Trophoblast cell (in vitro differentiated cells and primary cell): ENCODE data around the gene TENT5C.

Source experiments
- DNase-seq, 2 donors: peaks; one replicate each; pipeline ENCODE4 v3.0.0-alpha.2; 2016
- H2AFZ ChIP-seq: 2 replicates; pipeline ENCODE4 v1.6.1; 2013; ENCODE audit warnings: low read length, moderate library complexity, mild to moderate bottlenecking; ENCODE audit not compliant: insufficient read depth, poor library complexity
- H2AK5ac ChIP-seq: 2 replicates; pipeline ENCODE4 v1.6.1; 2013; ENCODE audit warnings: mild to moderate bottlenecking, low read length
- H2BK120ac ChIP-seq: 2 replicates; pipeline ENCODE4 v1.6.1; 2013; ENCODE audit warnings: low read length, mild to moderate bottlenecking, moderate library complexity; ENCODE audit not compliant: insufficient read depth, poor library complexity
- H2BK12ac ChIP-seq: 2 replicates; pipeline ENCODE4 v1.6.1; 2013; ENCODE audit warnings: mild to moderate bottlenecking, low read length, moderate library complexity
- H2BK5ac ChIP-seq: 2 replicates; pipeline ENCODE4 v1.6.1; 2013; ENCODE audit warnings: low read length, low read depth, moderate library complexity, mild to moderate bottlenecking; ENCODE audit not compliant: poor library complexity
- H3K14ac ChIP-seq: 2 replicates; pipeline ENCODE4 v1.6.1; 2013; ENCODE audit warnings: mild to moderate bottlenecking, low read length
- H3K18ac ChIP-seq: 2 replicates; pipeline ENCODE4 v1.6.1; 2013; ENCODE audit warnings: mild to moderate bottlenecking, low read length
- H3K23ac ChIP-seq: 2 replicates; pipeline ENCODE4 v1.6.1; 2013; ENCODE audit warnings: low read length
- H3K27ac ChIP-seq: 2 replicates; pipeline ENCODE4 v1.5.1; 2013; ENCODE audit warnings: low read depth, mild to moderate bottlenecking, inconsistent platforms, low read length, moderate library complexity
- H3K27me3 ChIP-seq: 2 replicates; pipeline ENCODE4 v1.6.1; 2013; ENCODE audit warnings: inconsistent platforms, mild to moderate bottlenecking, low read length, moderate library complexity; ENCODE audit not compliant: insufficient read depth
- H3K36me3 ChIP-seq, 2 experiments: 1 replicate in 1 of 2; 2 replicates in 1 of 2; pipeline ENCODE4 v1.6.1; 2013; ENCODE audit warnings: low read length in 2 of 2, mild to moderate bottlenecking in 2 of 2, moderate library complexity in 1 of 2; ENCODE audit not compliant: insufficient read depth in 2 of 2, control insufficient read depth in 1 of 2
- H3K4ac ChIP-seq: 2 replicates; pipeline ENCODE4 v1.6.1; 2013; ENCODE audit warnings: low read depth, mild to moderate bottlenecking, low read length, moderate library complexity
- H3K4me1 ChIP-seq, 2 experiments: 1 replicate in 1 of 2; 2 replicates in 1 of 2; pipeline ENCODE4 v1.6.1; 2013; ENCODE audit warnings: low read length in 2 of 2, mild to moderate bottlenecking in 2 of 2, moderate library complexity in 1 of 2; ENCODE audit not compliant: insufficient read depth in 2 of 2, control insufficient read depth in 1 of 2
- H3K4me2 ChIP-seq: 2 replicates; pipeline ENCODE4 v1.6.1; 2013; ENCODE audit warnings: inconsistent platforms, mild to moderate bottlenecking, low read length, moderate library complexity
- H3K4me3 ChIP-seq: 2 replicates; pipeline ENCODE4 v1.5.1; 2013; ENCODE audit warnings: mild to moderate bottlenecking, low read depth, low read length, inconsistent platforms
- H3K79me1 ChIP-seq: one replicate; pipeline ENCODE4 v1.6.1; 2013; ENCODE audit warnings: low read length
- H3K79me2 ChIP-seq: 2 replicates; pipeline ENCODE4 v1.6.1; 2013; ENCODE audit warnings: low read length, mild to moderate bottlenecking; ENCODE audit not compliant: control insufficient read depth, insufficient read depth, poor library complexity
- H3K9ac ChIP-seq: 2 replicates; pipeline ENCODE4 v1.6.1; 2013; ENCODE audit warnings: mild to moderate bottlenecking, low read length
- H3K9me3 ChIP-seq: 2 replicates; pipeline ENCODE4 v1.6.1; 2013; ENCODE audit warnings: low read depth, mild to moderate bottlenecking, control low read depth, inconsistent platforms, low read length; ENCODE audit not compliant: insufficient read depth
- H4K12ac ChIP-seq: 2 replicates; pipeline ENCODE4 v1.6.1; 2013; ENCODE audit warnings: low read depth, mild to moderate bottlenecking, low read length, moderate library complexity
- H4K8ac ChIP-seq: 2 replicates; pipeline ENCODE4 v1.6.1; 2013; ENCODE audit warnings: low read depth, mild to moderate bottlenecking, low read length, moderate library complexity
- H4K91ac ChIP-seq: one replicate; pipeline ENCODE4 v1.6.1; 2013; ENCODE audit warnings: low read depth, mild to moderate bottlenecking, low read length, moderate library complexity
- WGBS: extraction: QIAGEN DNeasy Blood & Tissue Kit; methylation state at CpG from one replicate; pipeline ENCODE4 v1.1.7; 2013; ENCODE audit warnings: missing lambda C conversion rate; ENCODE audit not compliant: insufficient read length, insufficient coverage; ENCODE audit errors: extremely low coverage; 5-methylcytosine and 5-hydroxymethylcytosine counted together

Gene TENT5C

DNA sequence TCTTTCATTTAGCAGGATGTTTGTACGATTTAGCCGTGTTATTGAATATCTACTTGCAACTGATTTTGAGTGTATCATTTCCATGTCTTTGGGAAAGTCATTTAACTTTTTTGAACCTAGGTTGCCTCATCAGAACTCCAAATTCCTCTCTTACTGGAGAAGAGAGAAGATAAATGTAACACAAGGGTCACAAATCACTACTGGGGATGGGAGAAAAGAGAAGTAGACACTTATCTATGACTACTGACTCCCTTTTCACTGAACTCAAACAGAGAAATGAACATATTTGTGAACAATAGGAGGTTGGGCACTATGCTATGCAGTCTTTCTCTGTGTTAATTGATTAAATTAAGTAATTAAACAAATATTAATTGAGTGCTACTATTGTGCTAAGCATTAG lies 42.2 kb downstream of the TENT5C start:
- H4K8ac ChIP-seq = no peak overlapping the region
- no peak overlapping the region for H3K18ac ChIP-seq
- H3K23ac ChIP-seq = no peak overlapping the region
- H3K79me1 ChIP-seq = no peaks in the 10 kb centered on the region
- DNase-seq = no peak
- no peak overlapping the region for H3K14ac ChIP-seq
- H2AFZ ChIP-seq = no peak overlapping the region
- no peaks in the 10 kb centered on the region for H3K79me2 ChIP-seq
- no peaks in the 10 kb centered on the region for H3K27me3 ChIP-seq
- H3K4ac ChIP-seq = no peak overlapping the region
- no peaks in the 10 kb centered on the region for H3K4me1 ChIP-seq
- H4K12ac ChIP-seq = no peak overlapping the region
- H3K9me3 ChIP-seq = no peaks in the 10 kb centered on the region
- no peak overlapping the region for H3K4me3 ChIP-seq
- no peaks in the 10 kb centered on the region for H3K36me3 ChIP-seq
- no CpG with 5 or more reads among the region's 2 CpGs for WGBS
- no peak overlapping the region for H2BK120ac ChIP-seq
- no peak overlapping the region for H2BK5ac ChIP-seq
- no peak overlapping the region for H2BK12ac ChIP-seq
- no peak overlapping the region for H3K4me2 ChIP-seq
- H2AK5ac ChIP-seq = no peak overlapping the region
- H4K91ac ChIP-seq = no peak overlapping the region
- no peak overlapping the region for H3K27ac ChIP-seq
- no peak overlapping the region for H3K9ac ChIP-seq

DNA sequence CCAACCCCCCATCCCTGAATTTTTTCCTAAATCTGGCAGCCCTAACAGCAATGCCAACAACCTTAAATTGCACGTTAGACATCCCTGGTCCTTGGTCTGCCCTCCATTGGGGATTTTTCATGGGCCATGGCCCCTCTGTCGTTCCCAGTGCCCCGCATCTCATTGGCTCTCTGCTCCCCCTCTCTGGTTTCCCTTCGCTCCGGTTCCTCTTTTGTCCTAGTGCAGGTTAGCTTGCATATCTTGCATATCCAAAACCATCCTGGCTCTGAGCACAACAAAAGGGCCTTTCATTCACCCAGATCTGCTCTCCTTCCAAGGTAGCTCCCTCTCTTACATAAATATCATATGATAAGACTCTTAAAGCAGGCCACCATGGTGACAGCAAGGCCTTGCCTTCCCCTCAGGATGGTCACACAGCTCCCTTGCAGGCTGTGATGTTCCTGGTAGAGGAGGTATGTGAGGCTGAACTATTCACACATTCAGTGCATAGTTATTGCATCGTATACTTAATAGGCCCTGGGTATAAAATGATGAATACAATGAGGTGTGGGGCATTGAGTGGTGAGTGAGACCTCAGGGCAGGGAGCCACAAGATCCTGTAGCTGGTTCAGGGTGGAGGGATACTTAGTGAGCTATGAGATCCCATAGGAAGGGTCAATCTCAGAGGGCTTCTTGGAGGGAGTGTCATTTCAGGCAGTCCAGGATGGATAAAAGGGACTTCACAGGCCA lies 45.2 kb downstream of the TENT5C start:
- Histone ChIP-seq H3K9ac (no peak overlapping the region), H2BK120ac (no peak overlapping the region), H2AFZ (no peak overlapping the region), H3K36me3 (no peaks in the 10 kb centered on the region), H3K79me1 (no peaks in the 10 kb centered on the region), H3K9me3 (no peaks in the 10 kb centered on the region), H4K91ac (no peak overlapping the region), H2AK5ac (no peak overlapping the region), H3K27me3 (no peaks in the 10 kb centered on the region), H3K27ac (no peak overlapping the region), H3K4me3 (no peak overlapping the region), H3K14ac (no peak overlapping the region), H3K4ac (no peak overlapping the region), H3K79me2 (no peaks in the 10 kb centered on the region), H4K8ac (no peak overlapping the region), H3K4me1 (peaks cover 0 to 3% of the 10 kb centered on the region in 2 experiments), H2BK5ac (no peak overlapping the region), H3K18ac (no peak overlapping the region), H3K23ac (no peak overlapping the region), H2BK12ac (no peak overlapping the region), H4K12ac (no peak overlapping the region), H3K4me2 (no peak overlapping the region)
- no CpG with 5 or more reads among the region's 6 CpGs for WGBS
- no peak for DNase-seq

DNA sequence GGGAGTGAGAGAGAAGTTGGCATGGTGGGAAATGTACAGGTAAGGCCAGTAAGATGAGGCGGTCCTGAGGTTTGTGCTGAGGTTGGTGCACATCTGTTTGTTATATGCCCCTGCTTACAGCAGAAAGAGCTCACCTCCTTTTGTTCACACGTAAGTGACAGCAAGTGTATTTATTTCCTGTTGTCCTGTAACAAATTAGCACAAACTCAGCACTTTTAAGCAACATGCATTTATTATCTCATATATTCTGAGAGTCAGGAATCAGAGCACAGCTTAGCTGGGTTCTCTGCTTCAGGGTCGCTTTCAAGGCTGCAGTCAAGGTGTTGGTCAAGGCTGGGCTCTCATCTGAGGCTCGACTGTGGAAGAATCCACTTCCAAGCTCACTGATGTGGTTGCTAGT lies 45.8 kb downstream of the TENT5C start:
- Histone ChIP-seq H3K4me2 (no peak overlapping the region), H2BK12ac (no peak overlapping the region), H2AFZ (no peak overlapping the region), H3K27me3 (no peaks in the 10 kb centered on the region), H3K14ac (no peak overlapping the region), H4K91ac (no peak overlapping the region), H3K79me2 (no peaks in the 10 kb centered on the region), H2AK5ac (no peak overlapping the region), H3K9me3 (no peaks in the 10 kb centered on the region), H3K18ac (no peak overlapping the region), H3K79me1 (no peaks in the 10 kb centered on the region), H3K36me3 (no peaks in the 10 kb centered on the region), H3K4me3 (no peak overlapping the region), H4K12ac (no peak overlapping the region), H2BK5ac (no peak overlapping the region), H3K27ac (no peak overlapping the region), H3K23ac (no peak overlapping the region), H3K4me1 (peaks cover 3 to 4% of the 10 kb centered on the region in 2 experiments), H3K9ac (no peak overlapping the region), H2BK120ac (no peak overlapping the region), H4K8ac (no peak overlapping the region), H3K4ac (no peak overlapping the region)
- no peak for DNase-seq
- WGBS = no CpG with 5 or more reads among the region's 4 CpGs

DNA sequence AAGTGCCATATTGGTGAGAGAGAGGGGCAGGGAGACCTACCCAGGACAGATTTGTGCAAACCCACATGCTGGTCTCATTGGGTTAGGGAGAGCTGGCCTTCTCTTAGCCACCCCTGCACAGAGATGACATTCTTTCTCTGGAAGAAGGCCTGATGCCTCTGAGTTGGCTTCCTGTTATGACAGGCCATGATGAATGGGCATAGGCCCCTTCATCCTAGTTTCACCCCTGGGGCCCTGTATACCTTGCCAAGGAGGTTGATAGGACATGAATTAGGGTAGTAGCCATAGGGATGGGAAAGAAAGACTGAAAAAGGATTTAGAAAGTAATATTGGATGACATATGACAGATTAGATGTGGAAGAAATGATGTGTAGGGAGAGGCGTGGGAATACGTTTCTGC lies 46.6 kb downstream of the TENT5C start:
- Histone ChIP-seq H3K9me3 (no peaks in the 10 kb centered on the region), H2AK5ac (no peak overlapping the region), H4K91ac (no peak overlapping the region), H3K27me3 (no peaks in the 10 kb centered on the region), H3K18ac (no peak overlapping the region), H4K8ac (no peak overlapping the region), H3K4me2 (no peak overlapping the region), H4K12ac (no peak overlapping the region), H3K79me1 (no peaks in the 10 kb centered on the region), H2BK5ac (no peak overlapping the region), H3K23ac (no peak overlapping the region), H3K14ac (no peak overlapping the region), H3K4me1 (peaks cover 6 to 7% of the 10 kb centered on the region in 2 experiments), H3K4me3 (no peak overlapping the region), H3K27ac (no peak overlapping the region), H2AFZ (no peak overlapping the region), H2BK120ac (no peak overlapping the region), H3K79me2 (no peaks in the 10 kb centered on the region), H3K4ac (no peak overlapping the region), H3K36me3 (no peaks in the 10 kb centered on the region), H3K9ac (no peak overlapping the region), H2BK12ac (no peak overlapping the region)
- WGBS = 100% methylated on average over 2 of the region's 2 CpGs
- no peak for DNase-seq
